GM19023 (cell line): Measurements from ENCODE around the gene NUP98.
"Not testable (repeated sequence)": the region's sequence is repeated elsewhere in the genome, so short reads cannot be mapped to it uniquely, and the experiment has no call there.

Experiments
- ATAC-seq: cut with Tn5 transposase; IDR thresholded peaks from one replicate; pipeline ENCODE4 v1.9.1; 2021; ENCODE audit warnings: mild to moderate bottlenecking, moderate library complexity; ENCODE audit not compliant: unreplicated experiment

NUP98 gene

DNA sequence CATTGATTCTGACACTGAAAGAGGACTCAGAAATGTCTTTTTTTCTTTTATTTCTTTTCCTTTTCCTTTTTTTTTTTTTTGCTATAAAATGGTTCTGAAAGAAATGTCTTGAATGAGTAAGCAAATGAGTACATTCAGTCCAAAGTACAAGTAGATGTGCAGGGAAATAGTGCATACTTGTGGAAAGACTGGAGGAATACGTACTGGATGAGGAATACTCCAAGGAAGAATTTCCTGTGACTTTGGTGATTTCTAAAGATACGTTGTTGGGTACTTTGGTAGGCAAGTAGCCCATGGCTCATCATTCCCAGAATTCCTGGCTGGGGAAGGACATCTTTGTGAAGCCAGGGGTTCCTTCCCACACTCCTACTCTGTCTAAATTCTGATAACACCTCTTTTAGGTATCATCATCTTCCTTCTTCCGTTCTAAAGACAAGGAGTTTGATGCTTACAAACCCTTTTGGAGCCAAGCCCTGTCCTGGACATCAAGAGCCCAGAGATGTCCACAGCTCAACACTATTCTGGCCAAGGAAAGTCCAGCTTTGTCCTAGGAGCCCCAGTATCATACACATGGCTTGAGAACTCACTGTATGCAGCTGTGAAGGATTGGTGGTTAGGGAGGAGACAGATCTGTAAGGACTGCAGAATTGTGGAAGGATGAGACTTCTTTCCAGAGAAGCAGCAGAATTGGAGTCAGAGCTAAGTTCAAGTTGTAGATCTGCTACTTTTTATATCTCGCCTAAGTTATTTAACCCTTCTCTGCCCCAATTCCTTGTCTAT lies 4.8 kb upstream of the NUP98 start:
- no peak for ATAC-seq

DNA sequence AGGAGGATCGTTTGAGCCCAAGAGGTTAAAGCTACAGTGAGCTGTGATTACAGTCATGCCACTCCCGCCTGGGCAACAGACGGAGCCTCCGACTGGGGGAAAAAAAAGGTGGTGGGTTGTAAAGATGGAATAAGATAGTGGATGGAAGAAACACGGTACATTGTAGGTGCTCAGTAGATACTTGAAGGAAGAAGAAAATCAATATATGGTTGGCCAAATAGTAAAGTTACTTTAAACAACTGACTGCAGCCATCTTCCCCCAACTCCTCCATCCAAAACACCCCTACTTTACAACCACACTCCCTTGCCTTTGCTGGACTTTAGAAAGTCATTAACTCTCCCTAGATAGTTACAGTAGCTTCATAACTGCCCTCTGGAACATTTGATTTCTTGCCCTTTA lies 2.5 kb upstream of the NUP98 start:
- ATAC-seq: no peak

DNA sequence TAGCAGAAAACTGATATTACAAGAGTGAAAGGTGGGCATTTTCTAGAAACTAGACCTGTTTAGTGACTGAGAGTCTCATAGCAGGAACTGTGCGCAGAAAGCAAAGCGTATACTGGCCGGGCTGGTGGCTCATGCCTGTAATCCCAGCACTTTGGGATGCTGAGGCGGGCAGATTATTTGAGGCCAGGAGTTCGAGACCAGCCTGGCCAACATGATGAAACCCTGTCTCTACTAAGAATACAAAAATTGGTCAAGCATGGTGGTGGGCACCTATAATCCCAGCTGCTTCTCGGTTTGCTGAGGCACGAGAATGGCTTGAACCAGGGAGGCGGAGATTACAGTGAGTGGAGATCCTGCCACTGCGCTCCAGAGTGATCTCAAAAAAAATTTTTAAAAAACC lies 1.8 kb upstream of the NUP98 start:
- no peak for ATAC-seq

DNA sequence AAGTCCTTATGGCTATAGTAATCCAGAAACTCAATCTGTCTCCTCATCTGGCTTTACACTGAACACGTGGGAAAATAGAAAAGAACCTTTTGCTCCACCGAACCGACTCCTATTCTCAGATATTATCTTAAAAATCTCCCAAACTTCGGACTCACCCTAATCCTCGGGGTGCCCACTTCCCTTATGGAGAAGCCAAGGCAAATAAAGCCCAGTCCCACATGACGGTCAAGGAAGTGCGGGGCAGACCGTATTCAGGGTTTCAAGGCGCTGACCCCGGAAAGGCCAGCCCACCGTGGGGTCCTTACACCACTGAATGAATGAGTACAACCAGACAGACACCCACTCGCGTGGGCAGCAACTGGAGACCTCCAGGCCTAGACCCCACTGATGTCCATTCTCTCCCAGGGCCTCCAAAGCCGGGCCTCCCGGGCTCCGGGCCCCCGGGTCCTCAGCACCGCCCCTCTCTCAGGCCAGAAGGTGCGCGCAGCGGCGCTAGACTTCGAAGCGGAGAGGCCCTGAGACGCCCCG lies 489 bp downstream of the NUP98 start:
- ATAC-seq: peak; percentile 40

DNA sequence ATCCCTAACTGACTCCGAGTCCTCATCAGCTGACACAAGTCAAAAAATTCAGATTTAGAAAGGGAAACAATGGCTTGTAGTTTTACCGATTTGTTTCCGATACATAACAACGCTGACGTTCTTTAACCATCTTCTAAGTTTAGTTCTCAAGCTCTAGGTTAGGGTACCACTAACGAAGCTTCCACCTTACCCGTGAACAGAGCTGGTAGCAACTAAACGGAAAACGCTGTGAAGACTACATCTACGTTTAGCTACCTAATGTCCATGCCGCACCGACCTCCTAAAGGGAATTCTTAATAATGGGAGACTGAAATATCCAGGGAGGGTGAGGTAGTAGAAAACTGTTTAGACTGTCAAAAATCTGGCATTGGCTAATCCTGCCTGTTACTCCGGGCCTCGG lies 1.0 kb downstream of the NUP98 start:
- no peak for ATAC-seq

DNA sequence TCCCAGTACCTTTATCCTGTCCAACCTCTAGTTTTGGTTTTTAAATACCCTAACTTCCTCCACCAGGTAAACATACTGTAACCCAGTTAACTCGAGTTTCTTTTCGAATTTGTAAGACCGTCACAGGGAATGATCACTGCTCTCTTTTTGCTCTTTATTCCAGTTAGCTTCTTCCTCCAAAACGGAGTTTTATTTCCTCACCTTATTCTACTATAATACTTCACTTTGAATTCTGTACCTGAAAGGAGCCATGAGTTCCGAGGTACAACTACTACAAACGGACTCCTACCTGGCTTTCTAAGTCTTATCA lies 1.4 kb downstream of the NUP98 start:
- no peak for ATAC-seq

DNA sequence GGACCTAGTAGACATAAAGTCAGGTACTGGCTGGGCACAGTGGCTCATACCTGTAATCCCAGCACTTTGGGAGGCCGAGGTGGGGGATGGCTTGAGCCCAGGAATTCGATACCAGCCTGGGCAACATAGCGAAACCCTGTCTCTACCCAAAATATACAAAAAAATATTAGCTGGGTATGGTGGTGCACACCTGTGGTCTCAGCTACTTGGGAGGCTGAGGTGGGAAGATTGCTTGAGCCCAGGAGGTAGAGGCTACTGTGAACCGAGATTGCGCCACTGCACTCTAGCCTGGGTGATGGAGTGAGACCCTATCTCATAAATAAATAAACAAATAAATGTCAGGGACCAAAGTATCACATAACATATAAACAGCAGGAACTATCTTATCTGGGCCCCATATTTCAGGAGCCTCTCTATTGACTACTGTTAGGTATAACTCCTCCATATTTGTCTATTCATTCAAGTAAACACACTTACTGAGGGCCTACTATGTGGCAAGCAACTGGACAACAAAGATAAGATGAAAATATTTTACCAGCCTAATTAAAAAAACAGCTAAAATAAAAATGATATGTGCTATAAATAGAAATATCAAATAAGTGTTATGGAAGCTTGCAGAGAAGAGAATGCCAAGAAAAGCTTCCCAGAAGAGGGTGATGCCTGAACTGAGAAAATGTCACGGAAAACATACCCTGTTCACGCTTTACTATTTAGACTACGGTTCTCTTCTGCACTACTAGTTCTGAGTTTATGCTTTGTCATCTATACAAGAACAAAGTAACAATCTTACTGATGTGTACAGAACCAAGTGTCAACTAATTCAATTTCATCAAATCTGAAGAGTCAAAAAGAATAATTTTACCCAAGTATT lies 2.0 kb downstream of the NUP98 start:
- ATAC-seq: no peak

DNA sequence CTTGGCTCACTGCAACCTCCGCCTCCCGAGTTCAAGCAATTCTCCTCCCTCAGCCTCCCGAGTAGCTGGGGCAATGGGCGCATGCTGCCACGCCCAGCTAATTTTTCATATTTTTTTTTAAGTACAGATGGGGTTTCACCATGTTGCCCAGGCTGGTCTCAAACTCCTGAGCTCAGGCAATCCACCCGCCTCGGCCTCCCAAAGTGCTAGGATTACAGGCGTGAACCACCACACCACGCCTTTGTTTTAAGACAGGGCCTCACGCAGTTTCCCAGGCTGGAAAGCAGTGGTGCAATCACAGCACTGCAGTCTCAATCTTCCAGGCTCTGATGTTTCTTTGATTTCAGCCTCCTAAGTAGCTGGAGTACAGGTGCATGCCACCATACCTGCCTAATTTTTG lies 3.0 kb downstream of the NUP98 start:
- ATAC-seq: not testable (repeated sequence)

DNA sequence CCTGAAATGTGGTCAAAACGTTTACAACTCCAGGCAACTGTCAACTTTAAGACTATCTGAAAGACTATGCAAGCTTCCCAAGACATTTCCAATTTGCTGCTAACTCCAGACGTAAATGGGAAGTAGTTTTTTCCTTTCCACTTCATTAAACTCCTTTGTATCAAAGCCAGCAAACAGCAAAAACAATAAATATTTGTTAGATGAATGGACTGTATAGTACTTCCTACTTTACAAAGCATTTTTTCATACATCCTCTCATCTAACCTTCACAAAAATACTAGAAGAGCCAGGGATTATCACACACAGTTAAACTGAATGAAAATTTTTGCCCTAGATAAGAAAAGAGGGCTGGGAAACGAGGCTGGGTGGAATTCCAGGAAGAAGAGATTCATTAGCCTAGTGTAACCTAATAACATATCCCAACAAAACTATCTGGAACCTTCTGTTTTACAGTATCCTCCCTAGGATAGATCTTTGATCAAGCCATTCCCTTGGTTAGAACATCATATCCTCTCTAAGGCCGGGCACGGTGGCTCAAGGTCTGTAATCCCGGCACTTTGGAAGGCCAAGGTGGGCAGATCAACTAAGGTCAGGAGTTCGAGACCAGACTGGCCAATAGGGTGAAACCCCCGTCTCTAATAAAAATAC lies 10.4 kb downstream of the NUP98 start:
- no peak for ATAC-seq

DNA sequence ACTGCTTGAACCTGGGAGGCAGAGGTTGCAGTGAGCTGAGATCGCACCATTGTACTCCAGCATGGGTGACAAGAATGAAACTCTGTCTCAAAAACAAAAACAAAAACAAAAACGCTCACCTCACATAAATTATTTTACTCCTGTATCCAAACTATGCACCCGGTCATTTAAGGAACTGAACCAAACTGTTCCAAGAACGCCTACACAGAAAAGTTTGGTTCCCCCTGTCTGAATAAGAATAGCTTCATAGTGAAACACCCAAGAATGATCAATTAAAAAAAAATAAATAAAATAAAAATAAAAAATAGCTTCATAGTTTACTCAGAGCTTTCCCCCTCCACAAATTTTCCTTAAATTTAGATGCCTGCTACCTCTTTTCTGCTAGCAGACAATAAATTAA lies 13.7 kb downstream of the NUP98 start:
- ATAC-seq: no peak

DNA sequence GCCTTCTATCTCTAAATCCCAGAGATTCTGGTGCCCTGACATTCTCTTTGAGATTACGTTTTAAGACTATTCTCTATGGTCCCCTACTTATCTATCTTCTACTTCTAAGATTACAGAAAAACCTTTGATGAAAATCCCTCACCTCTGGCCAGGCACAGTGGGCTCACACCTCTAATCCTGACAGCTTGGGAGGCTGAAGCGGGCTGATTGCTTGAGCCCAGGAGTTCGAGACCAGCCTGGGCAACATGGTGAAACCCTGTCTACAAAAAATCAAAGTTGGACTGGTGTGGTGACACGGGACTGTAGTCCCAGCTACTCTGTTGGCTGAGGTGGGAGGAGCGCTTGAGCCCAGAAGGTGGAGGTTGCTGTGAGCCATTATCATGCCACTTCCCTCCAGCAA lies 14.4 kb downstream of the NUP98 start:
- no peak for ATAC-seq

DNA sequence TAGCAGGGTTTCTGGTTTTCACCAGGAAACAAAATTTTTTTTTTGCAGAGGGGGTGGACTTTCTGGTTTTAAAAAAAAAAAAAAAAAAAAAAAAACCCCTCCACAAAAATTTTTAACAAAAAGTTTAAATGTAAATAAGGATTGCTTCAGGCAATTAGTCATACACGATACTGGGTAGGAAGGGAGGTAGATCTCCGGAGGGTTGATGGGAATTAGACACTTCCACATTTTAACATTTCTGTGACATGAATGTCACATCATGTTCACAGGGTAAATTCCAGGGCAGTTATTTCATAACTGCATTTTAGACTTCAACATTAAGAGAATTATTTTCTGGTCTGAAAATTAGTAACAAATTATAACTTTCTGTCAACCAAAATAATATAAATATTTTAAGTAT lies 15.9 kb downstream of the NUP98 start:
- ATAC-seq: no peak

DNA sequence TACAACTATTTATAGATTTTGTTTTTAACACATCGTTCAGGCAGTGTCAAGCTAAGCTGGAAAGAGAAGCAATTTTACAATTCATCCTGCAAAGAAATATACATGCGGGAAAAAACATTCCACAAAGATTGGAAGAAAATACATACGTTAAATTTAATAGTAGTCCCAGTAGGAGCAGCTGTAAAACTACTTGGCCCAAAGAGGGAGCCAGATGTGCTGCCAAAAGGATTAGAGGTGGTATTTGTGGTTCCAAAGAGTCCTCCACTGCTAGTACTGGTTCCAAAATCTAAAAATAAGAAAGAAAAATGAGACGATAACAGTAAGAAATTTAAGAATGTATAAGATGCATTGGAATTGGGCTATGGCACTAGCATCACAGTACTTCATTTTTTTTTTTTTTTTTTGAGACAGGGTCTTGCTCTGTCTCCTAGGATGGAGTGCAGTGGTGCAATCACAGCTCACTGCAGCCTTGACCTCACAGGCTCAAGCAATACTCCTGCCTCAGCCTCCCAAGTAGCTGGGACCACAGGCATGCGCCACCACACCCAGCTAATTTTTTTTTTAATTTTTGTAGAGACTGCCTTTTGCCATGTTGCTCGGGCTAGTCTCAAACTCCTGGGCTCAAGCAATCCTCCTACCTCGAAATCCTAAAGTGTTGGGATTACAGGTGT lies 21.5 kb downstream of the NUP98 start:
- ATAC-seq: no peak

DNA sequence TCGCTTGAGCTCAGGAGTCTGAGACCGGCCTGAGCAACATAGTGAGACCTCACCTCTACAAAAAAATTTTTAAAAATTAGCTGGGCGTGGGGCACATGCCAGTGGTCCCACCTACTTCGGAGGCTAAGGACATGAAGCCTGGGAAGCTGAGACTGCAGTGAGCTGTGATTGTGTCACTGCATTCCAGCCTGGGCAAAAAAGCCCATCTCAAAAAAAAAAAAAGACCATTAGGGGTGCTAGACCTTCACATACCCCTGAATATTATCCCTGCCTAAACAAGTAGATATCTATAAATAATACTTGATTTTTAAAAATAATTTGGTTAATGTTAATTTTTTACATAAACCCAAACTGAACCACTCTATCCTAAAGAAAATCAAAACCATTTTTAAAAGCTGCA lies 24.2 kb downstream of the NUP98 start:
- ATAC-seq: no peak

DNA sequence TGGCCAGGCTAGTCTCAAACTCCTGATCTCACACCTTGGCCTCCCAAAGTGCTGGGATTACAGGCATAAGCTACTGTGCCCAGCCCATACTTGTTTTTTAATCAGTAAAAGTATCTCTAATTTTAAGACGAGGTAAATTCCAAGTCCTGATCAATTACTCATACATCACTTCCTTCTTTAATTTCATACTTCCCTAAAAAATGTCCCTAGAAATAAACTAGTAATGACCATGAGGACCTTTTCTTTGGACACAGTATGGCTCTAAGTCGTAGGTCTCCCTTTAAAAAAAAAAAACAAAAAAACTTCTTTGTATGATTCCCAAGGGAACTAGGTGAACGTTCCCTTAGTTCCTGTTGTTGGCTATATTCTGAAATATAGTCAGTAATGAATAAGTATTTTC lies 29.8 kb downstream of the NUP98 start:
- ATAC-seq: no peak

DNA sequence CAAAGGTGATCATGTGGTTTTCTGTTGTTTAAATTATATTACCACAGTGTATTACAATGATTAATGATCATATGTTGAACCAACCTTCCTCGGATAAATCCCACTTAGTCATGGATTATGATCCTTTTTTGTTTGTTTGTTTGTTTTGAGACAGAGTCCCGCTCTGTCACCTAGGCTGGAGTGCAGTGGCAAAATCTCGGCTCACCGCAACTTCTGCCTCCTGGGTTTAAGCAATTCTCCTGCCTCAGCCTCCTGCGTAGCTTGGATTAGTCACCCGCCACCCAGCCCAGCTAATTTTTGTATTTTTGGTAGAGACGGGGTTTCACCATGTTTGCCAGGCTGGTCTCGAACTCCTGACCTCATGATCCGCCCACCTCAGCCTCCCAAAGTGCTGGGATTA lies 30.5 kb downstream of the NUP98 start:
- not testable (repeated sequence) for ATAC-seq

DNA sequence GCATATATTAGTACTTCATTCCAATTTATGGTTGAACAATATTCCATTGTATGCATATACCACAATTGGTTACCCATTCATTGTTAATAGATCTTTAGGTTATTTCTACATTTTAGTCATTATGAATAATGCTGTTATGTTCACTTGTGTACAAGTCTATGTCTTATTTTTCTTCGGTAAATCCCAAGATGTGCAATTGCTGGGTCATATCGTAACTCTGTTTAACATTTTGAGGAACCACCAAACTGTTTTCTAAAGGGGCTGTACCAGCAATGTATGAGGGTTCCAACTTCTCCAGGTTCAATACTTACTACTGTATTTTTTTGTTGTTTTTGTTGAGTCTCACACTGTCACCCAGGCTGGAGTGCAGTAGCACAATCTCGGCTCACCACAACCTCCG lies 33.1 kb downstream of the NUP98 start:
- ATAC-seq: no peak

DNA sequence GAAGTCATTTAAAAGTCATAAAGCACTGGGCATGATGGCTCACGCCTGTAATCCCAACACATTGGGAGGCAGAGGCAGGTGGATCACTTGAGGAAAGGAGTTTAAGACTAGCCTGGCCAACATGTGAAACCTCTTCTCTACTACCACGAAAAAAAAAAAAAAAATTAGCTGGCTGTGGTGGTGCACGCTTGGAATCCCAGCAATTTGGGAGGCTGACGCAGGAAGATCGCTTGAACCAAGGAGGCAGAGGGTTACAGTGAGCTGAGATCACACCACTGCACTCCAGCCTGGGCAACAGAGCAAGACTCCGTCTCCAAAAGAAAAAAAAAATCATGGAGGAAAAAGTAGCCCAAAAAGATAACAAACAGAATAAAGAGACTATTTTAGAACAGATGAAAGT lies 42.2 kb downstream of the NUP98 start:
- ATAC-seq: no peak

DNA sequence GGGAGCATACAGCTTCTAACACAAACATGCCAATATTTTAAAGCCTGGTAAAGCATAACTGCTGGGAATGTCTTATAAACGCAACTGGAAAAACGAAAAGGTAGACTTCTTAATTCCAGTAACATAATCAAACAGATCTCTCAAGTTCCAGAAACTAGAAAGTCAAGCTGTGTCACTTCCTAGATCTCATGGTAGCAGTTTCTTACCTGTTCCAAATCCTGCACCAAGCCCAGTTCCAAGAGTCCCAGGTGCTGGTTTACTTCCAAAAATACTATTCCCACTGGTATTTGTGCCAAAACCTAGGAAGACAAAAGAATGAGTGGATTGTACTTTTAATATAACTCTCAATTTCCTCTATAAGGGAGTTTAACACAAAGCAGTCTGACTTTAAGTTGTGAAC lies 44.2 kb downstream of the NUP98 start:
- ATAC-seq: no peak

DNA sequence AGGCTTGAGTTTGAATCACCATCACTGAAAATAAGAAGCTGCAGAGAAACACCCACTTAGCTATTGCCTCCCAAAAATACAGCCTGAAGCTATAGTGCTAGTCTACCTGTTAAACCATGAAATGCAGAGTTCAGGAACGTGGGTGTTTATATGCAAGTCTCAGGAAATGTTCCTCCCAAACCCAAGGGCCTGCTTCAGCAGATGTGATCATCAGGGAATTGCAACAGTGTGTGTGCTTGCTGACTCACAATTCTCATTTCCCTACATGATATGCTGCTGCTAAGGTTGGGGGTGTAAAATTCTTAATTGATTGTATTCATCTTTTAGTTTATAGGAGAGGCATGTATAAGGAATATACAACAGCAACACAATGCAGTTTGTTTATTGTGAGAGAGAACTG lies 49.6 kb downstream of the NUP98 start:
- ATAC-seq: no peak

DNA sequence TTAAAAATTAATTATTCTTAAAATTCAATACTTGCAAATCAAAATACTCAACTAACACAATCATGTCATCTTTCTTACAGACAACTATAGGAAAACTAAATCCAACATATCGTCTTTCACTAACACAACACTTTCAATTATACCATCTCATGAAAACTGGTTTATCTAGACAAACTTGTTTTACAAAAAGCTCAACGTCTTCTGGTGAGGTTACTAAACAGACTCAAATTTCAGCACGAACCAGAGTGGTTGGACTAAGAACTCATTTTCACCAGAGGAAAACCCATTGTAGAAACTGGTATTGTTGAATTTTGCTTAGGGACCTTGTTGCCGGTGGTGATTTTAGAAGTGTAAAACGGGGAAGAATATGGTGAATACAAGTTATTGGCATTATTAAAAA lies 52.2 kb downstream of the NUP98 start:
- no peak for ATAC-seq
